Measurements from ENCODE around the gene DLGAP4. TPM values are rescaled to one million over a fixed set of nuclear protein-coding genes. Genes with fewer than 3 reads are reported as not detected.
"Not testable (repeated sequence)": the region's sequence is repeated elsewhere in the genome, so short reads cannot be mapped to it uniquely, and the experiment has no call there.

DLGAP4 gene
- total RNA-seq, 2 donors from 2014 or later: 43.3 to 70.7 TPM

GRCh38 chr20:36473164-36473563, 167.0 kb downstream of the DLGAP4 start:
- peaks cover 21 to 31% of the 10 kb centered on the region in 2 donors for H3K4me1 Mint-ChIP-seq (ENCODE audit: low read depth in 2 of 2)

GRCh38 chr20:36474563-36474962, 168.4 kb downstream of the DLGAP4 start:
- ATAC-seq (no peak), DNase-seq (ENCODE audit: low spot score) (no peak)
- H3K27me3 Mint-ChIP-seq: no peaks in the 10 kb centered on the region
- H3K27ac Mint-ChIP-seq: peak overlapping the region in 1 of 2 donors; percentile 2
- no peaks in the 10 kb centered on the region for H3K36me3 Mint-ChIP-seq
- H3K4me1 Mint-ChIP-seq (ENCODE audit: low read depth in 2 of 2): peaks cover 15 to 40% of the 10 kb centered on the region in 2 donors
- H3K4me3 Mint-ChIP-seq: no peak overlapping the region
- no peaks in the 10 kb centered on the region for H3K9me3 Mint-ChIP-seq

More at GRCh38 chr20:36473164-36473563, 167.0 kb downstream of the DLGAP4 start:
- H3K36me3 Mint-ChIP-seq: no peaks in the 10 kb centered on the region
- no peaks in the 10 kb centered on the region for H3K27me3 Mint-ChIP-seq
- no peak for ATAC-seq
- H3K27ac Mint-ChIP-seq: peak overlapping the region; percentile 67 to 91
- H3K4me3 Mint-ChIP-seq: no peak overlapping the region
- no peak for DNase-seq (ENCODE audit: low spot score)
- H3K9me3 Mint-ChIP-seq: no peaks in the 10 kb centered on the region

DNA sequence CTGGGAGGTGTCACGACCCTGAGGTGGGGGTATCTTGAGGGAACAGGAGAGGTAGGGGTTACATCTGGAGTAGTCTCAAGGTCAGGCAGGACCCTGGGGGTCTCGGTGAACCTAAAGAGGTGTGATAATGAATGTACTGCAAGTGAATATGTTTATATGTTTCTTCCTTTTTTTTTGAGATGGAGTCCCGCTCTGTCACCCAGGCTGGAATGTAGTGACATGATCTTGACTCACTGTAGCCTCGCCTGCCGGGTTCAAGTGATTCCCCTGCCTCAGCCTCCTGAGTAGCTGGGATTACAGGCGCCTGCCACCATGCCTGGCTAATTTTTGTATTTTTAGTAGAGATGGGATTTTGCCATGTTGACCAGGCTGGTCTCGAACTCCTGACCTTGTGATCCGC, 168.9 kb downstream of the DLGAP4 start:
- H3K27me3 Mint-ChIP-seq; H3K4me3 Mint-ChIP-seq; H3K9me3 Mint-ChIP-seq; H3K36me3 Mint-ChIP-seq; DNase-seq (ENCODE audit: low spot score); ATAC-seq: not testable (repeated sequence)
- peak overlapping the region in 1 of 2 donors; percentile 2 for H3K27ac Mint-ChIP-seq
- H3K4me1 Mint-ChIP-seq (ENCODE audit: low read depth in 2 of 2): peaks cover 17 to 41% of the 10 kb centered on the region in 2 donors

GRCh38 chr20:36477475-36477874, 171.3 kb downstream of the DLGAP4 start:
- H3K4me1 Mint-ChIP-seq (ENCODE audit: low read depth in 2 of 2): peaks cover 7 to 46% of the 10 kb centered on the region in 2 donors

DNA sequence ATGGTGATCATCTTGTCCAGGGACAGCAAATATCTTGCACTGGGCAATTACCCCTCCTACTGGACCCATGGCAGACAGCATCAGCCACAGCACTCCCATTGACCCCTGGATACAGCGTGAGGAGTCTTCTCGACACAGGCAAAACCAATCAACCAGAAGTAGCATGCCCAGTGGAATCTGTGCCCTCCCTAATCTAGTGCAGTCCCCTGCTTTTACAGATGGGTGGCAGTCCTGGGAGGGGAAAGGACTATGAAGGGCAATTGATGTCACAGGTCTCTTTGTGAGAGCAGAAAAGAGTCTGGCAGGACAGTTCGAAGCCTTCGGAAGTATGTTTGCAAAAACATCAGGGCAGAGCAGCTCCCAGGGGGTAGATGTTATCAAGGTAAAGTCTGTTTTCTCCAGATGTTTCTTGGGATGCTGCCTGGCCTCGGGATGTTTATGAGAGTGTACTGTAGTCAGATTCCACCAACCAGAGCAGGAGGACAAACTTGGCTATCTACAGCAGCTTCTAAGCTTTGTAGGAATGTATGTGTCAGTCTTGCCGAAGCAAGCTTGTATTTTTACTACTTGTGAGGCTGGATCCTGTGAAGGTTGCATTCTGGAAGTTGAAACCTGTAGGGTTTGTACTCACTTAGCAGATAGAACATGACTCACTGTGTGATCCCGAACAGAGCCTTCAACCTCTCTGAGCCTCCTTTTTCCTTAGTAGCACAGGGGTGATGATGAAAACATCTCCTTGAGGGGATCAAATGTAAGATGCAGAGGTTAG, 172.2 kb downstream of the DLGAP4 start:
- Mint-ChIP-seq H3K27ac (peak overlapping the region in 1 of 2 donors; percentile 81), H3K4me3 (no peak overlapping the region), H3K4me1 (ENCODE audit: low read depth in 2 of 2) (peaks cover 5 to 47% of the 10 kb centered on the region in 2 donors), H3K9me3 (no peaks in the 10 kb centered on the region), H3K36me3 (no peaks in the 10 kb centered on the region), H3K27me3 (no peaks in the 10 kb centered on the region)
- ATAC-seq (no peak), DNase-seq (ENCODE audit: low spot score) (no peak)

More at GRCh38 chr20:36477475-36477874, 171.3 kb downstream of the DLGAP4 start:
- H3K27ac Mint-ChIP-seq: peak overlapping the region in 1 of 2 donors; percentile 81
- no peak for ATAC-seq
- no peak for DNase-seq (ENCODE audit: low spot score)
- H3K36me3 Mint-ChIP-seq: no peaks in the 10 kb centered on the region
- no peak overlapping the region for H3K4me3 Mint-ChIP-seq
- no peaks in the 10 kb centered on the region for H3K27me3 Mint-ChIP-seq
- H3K9me3 Mint-ChIP-seq: no peaks in the 10 kb centered on the region

DNA sequence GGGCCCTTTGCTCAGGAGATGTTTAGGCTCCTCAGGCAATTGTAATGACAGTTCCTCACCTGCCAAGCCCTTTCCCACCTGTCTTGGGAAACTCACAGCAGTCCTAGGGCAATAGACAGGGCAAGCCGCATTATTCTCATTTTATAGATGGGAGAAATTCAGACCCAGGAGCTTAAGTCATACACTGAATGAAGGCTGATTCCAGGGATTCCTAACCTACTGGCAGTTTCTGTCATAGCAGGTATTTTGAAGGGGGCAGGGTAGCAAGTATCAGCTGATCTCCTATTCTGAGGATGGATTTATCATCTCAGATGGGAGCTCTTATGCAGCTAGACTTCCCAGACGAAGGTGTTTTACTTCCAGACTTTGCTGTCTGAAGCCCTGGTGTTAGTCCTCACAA, 173.8 kb downstream of the DLGAP4 start:
- H3K27me3 Mint-ChIP-seq: no peaks in the 10 kb centered on the region
- no peak for DNase-seq (ENCODE audit: low spot score)
- H3K36me3 Mint-ChIP-seq: no peaks in the 10 kb centered on the region
- H3K27ac Mint-ChIP-seq: no peak overlapping the region
- H3K4me3 Mint-ChIP-seq: no peak overlapping the region
- no peaks in the 10 kb centered on the region for H3K9me3 Mint-ChIP-seq
- no peak for ATAC-seq
- peaks cover 5 to 40% of the 10 kb centered on the region in 2 donors for H3K4me1 Mint-ChIP-seq (ENCODE audit: low read depth in 2 of 2)

DNA sequence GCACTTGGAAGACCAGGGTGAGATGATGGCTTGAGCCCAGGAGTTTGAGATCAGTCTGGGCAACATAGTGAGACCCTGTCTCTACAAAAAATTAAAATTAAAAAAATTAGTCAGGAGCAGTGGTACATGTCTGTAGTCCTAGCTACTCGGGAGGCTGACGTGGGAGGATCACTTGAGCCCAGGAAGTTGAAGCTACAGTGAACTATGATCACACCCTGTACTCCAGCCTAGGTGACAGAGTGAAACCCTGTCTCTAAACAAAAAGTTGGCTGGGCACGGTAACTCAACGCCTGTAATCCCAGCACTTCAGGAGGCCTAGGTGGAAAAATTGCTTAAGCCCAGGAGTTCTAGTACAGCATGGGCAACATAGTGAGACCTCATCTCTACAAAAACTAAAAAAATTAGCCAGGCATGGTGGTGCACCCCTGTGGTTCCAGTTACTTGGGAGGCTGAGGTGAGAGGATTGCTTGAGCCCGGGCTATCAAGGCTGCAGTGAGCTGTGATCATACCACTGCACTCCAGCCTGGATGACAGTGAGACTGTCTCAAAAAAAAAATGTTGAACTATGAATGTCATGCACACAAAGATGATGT, 174.4 kb downstream of the DLGAP4 start:
- Mint-ChIP-seq H3K36me3 (no peaks in the 10 kb centered on the region), H3K27ac (peak overlapping the region in 1 of 2 donors; percentile 79), H3K4me3 (no peak overlapping the region), H3K27me3 (no peaks in the 10 kb centered on the region), H3K9me3 (no peaks in the 10 kb centered on the region), H3K4me1 (ENCODE audit: low read depth in 2 of 2) (peaks cover 5 to 40% of the 10 kb centered on the region in 2 donors)
- ATAC-seq (no peak), DNase-seq (ENCODE audit: low spot score) (no peak)

DNA sequence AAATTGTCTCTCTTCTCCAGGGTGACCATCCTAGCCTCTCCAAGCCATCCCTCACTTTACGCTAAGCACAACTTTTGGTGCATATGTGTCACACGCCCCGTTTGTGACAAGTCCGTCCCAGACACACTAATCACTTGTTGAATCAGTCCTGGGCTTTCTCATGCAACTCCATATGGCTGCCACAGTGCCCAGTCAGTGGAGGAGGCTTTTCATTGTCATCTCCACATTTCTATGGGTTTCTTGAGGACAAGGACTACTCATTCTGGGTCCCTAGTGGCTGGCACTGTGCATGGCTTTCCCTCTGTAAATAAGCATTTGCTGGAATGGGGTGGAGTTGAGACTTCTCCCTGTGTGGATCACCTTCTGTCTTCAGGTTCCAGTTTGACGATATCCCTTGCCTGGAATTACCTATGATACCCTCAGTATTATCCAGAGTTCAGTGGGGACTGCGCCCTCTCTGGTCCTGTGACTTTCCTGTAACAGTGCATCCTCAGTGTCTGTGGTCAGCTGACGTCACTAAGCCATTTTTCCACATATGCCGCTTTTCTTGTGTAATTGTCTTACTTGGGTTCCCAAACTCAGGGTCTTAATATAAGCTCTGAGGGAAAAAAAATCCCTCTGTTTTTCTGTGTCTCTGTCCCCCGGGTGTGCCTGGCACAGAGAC, 175.4 kb downstream of the DLGAP4 start:
- Mint-ChIP-seq H3K36me3 (no peaks in the 10 kb centered on the region), H3K4me1 (ENCODE audit: low read depth in 2 of 2) (peaks cover 5 to 46% of the 10 kb centered on the region in 2 donors), H3K9me3 (no peaks in the 10 kb centered on the region), H3K27ac (peak overlapping the region in 1 of 2 donors; percentile 79), H3K4me3 (no peak overlapping the region), H3K27me3 (no peaks in the 10 kb centered on the region)
- ATAC-seq: no peak
- DNase-seq (ENCODE audit: low spot score): no peak

GRCh38 chr20:36482044-36482473, 175.9 kb downstream of the DLGAP4 start:
- H3K4me1 Mint-ChIP-seq (ENCODE audit: low read depth in 2 of 2): peaks cover 5 to 50% of the 10 kb centered on the region in 2 donors
- H3K4me3 Mint-ChIP-seq: no peak overlapping the region
- ATAC-seq (no peak), DNase-seq (ENCODE audit: low spot score) (no peak)
- H3K27ac Mint-ChIP-seq: no peak overlapping the region
- no peaks in the 10 kb centered on the region for H3K27me3 Mint-ChIP-seq
- no peaks in the 10 kb centered on the region for H3K36me3 Mint-ChIP-seq
- no peaks in the 10 kb centered on the region for H3K9me3 Mint-ChIP-seq

- Mint-ChIP-seq H3K36me3 (no peaks in the 10 kb centered on the region), H3K27ac (peak overlapping the region in 1 of 2 donors; percentile 28), H3K9me3 (no peaks in the 10 kb centered on the region), H3K4me3 (no peak overlapping the region), H3K4me1 (ENCODE audit: low read depth in 2 of 2) (peaks cover 9 to 47% of the 10 kb centered on the region in 2 donors), H3K27me3 (no peaks in the 10 kb centered on the region)
- ATAC-seq (no peak), DNase-seq (ENCODE audit: low spot score) (no peak)
Measured at GRCh38 chr20:36483209-36483918, 177.2 kb downstream of the DLGAP4 start.

GRCh38 chr20:36483919-36484808, 178.0 kb downstream of the DLGAP4 start:
- Mint-ChIP-seq H3K27me3 (no peaks in the 10 kb centered on the region), H3K9me3 (no peaks in the 10 kb centered on the region), H3K36me3 (no peaks in the 10 kb centered on the region), H3K4me1 (ENCODE audit: low read depth in 2 of 2) (peaks cover 13 to 44% of the 10 kb centered on the region in 2 donors), H3K27ac (no peak overlapping the region), H3K4me3 (no peak overlapping the region)
- DNase-seq (ENCODE audit: low spot score) (no peak), ATAC-seq (no peak)

- Mint-ChIP-seq H3K27ac (peak overlapping the region in 1 of 2 donors; percentile 30), H3K4me1 (ENCODE audit: low read depth in 2 of 2) (peaks cover 15 to 43% of the 10 kb centered on the region in 2 donors), H3K27me3 (no peaks in the 10 kb centered on the region), H3K36me3 (no peaks in the 10 kb centered on the region), H3K4me3 (no peak overlapping the region), H3K9me3 (no peaks in the 10 kb centered on the region)
- DNase-seq (ENCODE audit: low spot score) (no peak), ATAC-seq (no peak)
Measured at GRCh38 chr20:36485286-36485685, 179.1 kb downstream of the DLGAP4 start.

DNA sequence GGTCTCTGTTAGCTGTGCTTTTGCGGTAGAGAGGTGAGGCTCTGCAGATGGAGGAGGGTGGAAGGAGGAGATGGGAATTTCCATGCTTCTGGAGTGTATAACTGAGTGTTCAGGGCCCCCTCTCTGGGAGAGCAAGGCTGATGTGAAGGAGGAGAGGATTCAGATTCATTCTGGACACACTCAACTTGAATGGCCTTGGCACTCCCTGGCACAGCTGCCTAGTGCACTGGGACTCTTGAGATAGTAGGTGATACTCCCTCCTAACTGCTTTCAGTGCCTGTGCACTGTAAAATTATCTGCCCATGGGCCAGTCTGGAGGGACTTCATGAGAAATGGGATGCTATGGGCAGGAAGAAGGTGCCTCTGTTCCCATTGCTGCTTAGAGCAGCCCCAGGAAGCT, 180.9 kb downstream of the DLGAP4 start:
- Mint-ChIP-seq H3K27me3 (no peaks in the 10 kb centered on the region), H3K4me1 (ENCODE audit: low read depth in 2 of 2) (peaks cover 27 to 44% of the 10 kb centered on the region in 2 donors), H3K36me3 (no peaks in the 10 kb centered on the region), H3K9me3 (no peaks in the 10 kb centered on the region), H3K27ac (peak overlapping the region in 1 of 2 donors; percentile 56), H3K4me3 (no peak overlapping the region)
- ATAC-seq (no peak), DNase-seq (ENCODE audit: low spot score) (no peak)

Measured in natural killer cell treated with Interleukin-12 subunit alpha and Interleukin-12 subunit beta and Interleukin-15 and Interleukin-18, amount 100 ng/mL, for 72 hours (primary cell).